ENCODE results near the gene RBM6. TPM values are rescaled to one million over a fixed set of nuclear protein-coding genes. Genes with fewer than 3 reads are reported as not detected.
A peak's percentile ranks its signal among the peaks of the same experiment; 100 is the strongest.

RBM6 gene
- total RNA-seq, 1 experiment from 2014 or later = 41.7 TPM

- peak; percentile 36 for DNase-seq (ENCODE audit: low read depth)
These were observed 186.6 kb downstream of the RBM6 start for GRCh38 chr3:50126287-50127211.

Other genes starting within 250 kb of the RBM6 start
- 0.63 and 1.6 TPM in 2 replicates for gene AMIGO3, start 220.5 kb upstream of the RBM6 start, total RNA-seq (2014; rRNA removed; shearing (Covaris generic))
- gene GMPPB, start 216.2 kb upstream of the RBM6 start, total RNA-seq (2014; rRNA removed; shearing (Covaris generic)) = 30.8 and 42.0 TPM in 2 replicates
- 12.6 and 17.7 TPM in 2 replicates for gene IP6K1, start 153.6 kb upstream of the RBM6 start, total RNA-seq (2014; rRNA removed; shearing (Covaris generic))
- not detected in 2 replicates for gene CDHR4, start 140.3 kb upstream of the RBM6 start, total RNA-seq (2014; rRNA removed; shearing (Covaris generic))
- gene INKA1, start 136.9 kb upstream of the RBM6 start, total RNA-seq (2014; rRNA removed; shearing (Covaris generic)) = not detected in 2 replicates
- 5.1 and 6.8 TPM in 2 replicates for gene UBA7, start 126.2 kb upstream of the RBM6 start, total RNA-seq (2014; rRNA removed; shearing (Covaris generic))
- gene TRAIP, start 83.6 kb upstream of the RBM6 start, total RNA-seq (2014; rRNA removed; shearing (Covaris generic)) = 6.6 and 10.4 TPM in 2 replicates
- 0.34 TPM in 1 of 2 replicates, not detected in the other for gene CAMKV, start 70.2 kb upstream of the RBM6 start, total RNA-seq (2014; rRNA removed; shearing (Covaris generic))
- not detected in 2 replicates for gene MST1R, start 36.3 kb upstream of the RBM6 start, total RNA-seq (2014; rRNA removed; shearing (Covaris generic))
- 7.9 and 14.1 TPM in 2 replicates for gene MON1A, start 10.3 kb upstream of the RBM6 start, total RNA-seq (2014; rRNA removed; shearing (Covaris generic))
- 41.2 and 62.9 TPM in 2 replicates for gene RBM5, start 148.8 kb downstream of the RBM6 start, total RNA-seq (2014; rRNA removed; shearing (Covaris generic))
- 0.51 and 1.4 TPM in 2 replicates for gene SEMA3F, start 215.2 kb downstream of the RBM6 start, total RNA-seq (2014; rRNA removed; shearing (Covaris generic))